Kidney tubule cell (primary cell): ENCODE measurements around the gene CMTM5.

Experiments used
- DNase-seq: peaks from one replicate; pipeline ENCODE4 v3.0.0-alpha.2; 2018; ENCODE audit warnings: low spot score

CMTM5 gene

DNA sequence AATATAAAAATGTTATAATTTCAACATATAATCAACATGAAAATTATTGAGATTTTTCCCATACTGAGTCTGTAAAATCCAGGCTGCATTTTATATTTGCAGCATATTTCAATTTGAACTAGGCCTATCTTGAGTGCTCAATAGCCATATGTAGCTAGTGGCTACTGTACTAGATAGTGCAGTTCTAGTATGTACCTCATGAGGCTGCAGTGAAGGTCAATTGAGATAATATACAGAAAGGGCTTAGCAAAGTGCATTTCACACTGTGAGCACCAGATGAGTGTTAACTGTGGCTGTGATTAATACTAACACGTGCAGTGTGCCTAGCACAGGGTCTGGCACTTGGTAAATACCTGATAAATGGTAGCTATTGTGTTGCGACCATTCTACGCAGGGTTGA, 18.8 kb upstream of the CMTM5 start:
- DNase-seq = no peak

DNA sequence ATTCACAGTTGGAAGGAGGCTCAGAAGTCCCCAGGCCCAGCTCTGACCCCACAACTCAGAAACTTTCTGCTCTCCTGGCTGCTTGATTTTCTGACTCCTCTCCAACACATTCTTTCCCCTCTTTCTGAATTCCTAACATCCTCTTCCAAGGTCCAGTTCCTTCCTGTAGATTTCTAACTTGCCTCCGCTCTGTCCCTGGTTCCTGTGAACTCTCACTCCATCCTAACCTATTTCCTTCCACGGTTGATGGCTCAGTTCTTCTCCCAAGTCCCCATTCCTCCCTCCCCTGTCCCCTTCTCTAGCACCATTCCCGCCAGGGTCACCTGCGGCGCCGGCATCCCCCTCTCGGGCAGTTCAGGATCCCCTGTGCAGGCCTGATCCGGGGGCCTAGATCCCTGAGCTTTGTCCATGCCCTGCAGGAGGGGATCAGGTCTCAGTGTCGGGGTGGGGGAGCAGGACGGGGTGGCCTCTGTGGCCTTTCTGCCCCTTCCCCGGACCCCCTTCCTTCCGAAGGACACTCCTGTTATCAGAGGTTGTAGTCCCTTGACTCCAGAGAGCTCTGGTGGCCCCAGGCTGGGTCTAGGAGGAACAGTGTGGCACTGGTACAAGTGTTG, 18.2 kb upstream of the CMTM5 start:
- no peak for DNase-seq

DNA sequence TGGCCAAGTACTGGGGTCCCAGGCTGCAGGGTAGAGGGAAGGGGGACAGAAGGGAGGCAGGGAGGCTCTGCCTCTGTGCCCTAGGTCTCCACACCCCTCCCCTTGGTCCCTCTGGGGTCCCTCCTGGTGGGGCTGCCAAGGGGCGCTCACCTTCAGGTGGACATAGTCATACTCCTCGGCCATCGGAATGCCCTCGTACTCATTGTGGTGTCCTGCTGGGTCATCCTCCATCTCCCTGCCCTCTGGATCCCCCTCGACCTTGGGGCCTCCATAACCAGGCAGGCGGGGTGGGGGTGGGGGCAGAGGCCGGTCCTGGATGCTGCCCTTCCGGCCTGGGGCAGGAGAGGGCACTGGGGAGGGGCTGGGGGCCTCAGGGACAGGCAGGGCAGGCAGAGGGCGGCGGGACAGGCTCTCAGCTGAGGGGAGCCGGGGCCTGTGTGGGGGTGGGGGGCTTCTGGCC, 17.6 kb upstream of the CMTM5 start:
- DNase-seq = no peak

DNA sequence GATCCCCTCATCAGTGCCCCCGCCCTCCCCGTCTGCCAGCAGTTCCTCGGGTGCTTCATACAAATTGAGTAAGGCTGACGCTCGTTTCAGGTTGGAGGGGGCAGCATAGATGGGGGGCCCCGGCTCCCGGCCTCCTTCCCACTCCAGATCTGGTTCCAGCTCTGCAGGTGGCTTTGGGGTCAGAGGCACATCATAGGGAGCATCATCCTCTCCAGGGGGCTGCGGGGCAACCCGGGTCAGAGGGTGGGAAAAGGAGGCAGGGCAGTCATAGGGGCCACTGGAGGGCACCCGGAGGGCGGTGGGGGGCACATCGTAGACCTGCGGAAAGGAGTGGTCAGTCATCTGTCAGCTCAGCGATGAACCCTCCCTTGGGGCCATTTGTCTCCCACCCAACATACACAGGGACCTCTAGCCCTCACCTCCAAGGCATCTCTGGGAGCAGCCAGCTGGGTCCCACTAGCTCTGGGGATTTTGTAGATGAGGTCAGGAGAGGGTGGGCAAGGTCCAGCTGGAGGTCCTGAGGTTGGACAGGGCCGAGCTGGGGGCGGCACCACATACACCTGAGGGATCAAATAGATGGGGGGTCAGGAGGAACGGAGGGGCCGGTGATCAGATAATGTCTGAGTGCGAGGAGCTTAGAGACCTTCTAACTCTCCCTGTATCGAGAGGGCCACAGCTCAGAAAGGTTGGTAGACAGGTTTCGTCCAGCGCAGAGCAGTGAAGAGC, 17.0 kb upstream of the CMTM5 start:
- DNase-seq = no peak

DNA sequence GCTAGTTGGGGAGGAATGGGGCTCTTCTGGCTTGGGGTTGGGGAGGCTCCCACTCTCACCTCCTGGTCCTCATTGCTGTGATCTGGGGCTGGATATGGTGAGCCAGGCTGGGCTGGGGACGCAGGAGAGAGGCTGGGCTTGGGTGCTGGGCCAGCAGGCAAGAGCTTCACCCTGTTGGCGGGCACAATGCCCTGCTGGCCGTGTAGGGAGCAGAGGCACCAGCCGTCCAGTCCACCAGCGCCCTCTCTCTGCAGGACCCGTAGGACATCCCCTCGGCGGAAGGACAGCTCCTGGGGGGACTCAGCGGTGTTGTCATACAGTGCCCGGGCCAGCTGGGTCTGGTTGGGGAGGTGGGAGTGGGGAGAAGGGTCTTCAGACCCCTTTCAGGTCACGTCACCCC, 16.4 kb upstream of the CMTM5 start:
- no peak for DNase-seq

DNA sequence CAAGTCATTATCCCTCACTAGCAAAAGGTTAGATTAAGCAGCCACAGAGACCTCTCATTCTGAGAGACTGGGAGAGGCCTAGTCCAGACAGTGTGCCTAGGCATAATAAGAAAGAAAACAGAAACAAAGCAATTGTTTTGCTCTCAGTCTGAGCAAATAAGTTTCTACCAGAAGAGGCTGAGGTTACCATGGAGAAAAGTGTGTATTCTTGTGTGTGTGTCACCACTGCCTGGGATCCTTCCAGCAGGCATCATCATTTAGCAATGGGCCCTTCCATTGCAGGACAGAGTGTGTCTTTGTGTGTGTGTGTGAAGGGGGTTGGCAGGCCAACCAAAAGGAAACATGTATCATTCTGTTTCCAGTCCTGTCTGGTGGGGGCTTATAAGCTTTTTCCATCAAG, 15.5 kb upstream of the CMTM5 start:
- DNase-seq = peak; percentile 39

DNA sequence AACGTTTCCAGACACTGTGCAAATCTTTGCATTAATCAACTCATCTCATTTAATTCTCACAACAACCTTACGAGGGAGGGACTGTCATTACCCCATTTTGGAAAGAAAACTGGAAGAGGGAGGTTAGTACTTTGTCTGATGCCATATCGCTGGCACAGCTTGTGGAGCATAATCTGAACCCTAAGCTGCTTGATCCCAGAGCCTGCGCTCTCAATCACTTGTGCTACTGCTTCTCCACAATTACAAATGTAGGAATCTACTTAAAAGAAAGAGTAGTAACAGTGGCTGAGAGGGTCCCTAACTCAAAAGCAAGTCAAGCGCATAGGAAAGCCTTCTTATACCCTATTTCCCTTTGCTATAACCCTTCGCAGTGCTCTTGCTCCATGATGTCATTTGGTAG, 15.1 kb upstream of the CMTM5 start:
- no peak for DNase-seq

DNA sequence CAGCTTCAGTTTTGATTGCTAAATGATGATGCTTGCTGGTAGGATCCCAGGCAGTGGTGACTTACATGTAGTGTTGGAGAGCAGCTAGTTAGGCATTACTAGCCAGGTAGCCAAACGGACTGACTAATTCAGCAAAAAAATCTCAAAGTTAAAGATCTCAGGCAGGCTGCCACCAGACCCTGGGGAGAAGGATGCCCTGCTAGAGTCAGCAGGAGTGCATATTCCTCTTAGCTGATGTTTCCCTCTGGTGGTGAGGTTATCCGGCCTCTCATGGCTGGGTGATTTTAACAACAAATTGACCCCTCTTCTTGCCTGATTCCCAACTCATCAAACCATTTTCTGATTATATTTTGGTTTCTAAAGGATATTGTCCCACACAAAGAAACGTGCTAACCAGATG, 14.6 kb upstream of the CMTM5 start:
- DNase-seq = peak; percentile 31

DNA sequence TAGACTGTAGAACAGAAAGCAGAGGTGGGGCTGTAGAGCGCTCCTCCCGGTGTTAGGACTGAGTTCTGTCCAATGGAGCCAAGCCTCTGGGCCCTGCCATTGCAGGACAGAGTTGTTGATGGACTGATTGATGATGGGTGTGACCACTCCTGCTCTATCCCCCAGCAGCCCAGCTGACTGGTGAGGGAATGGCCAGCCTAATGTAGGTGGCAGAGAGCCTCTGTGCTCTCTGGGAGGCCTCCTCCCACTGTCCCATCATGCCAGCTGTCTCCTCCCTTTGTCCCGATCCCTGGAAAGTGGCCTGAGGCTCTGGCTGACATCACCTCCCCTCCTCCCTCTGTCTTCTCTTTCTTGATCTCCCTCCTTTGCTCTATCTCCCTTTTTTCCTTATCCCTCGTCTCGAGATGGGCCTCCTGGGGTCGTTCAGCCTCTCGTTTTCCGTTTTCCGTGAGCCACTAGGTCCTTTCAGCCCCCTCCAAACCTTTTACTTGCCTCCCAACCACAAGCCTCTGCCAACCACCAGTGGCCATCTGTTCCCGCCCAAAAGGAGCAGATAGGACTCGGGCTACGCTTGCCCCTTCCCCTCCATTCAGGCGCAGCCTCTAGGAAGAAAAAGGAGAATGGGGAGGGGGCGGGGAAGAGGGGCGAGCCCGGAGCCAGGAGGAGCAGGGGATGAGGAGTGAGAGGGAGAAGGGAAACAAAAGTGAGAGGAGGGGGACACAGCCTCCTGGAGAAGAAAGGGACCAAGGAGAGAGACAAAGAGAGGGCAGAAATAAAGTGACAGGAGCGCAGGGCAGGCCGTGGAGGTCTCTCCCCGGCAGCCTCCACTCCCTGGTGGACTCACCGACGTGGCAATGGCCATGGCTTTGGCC, 12.4 kb upstream of the CMTM5 start:
- DNase-seq = no peak

DNA sequence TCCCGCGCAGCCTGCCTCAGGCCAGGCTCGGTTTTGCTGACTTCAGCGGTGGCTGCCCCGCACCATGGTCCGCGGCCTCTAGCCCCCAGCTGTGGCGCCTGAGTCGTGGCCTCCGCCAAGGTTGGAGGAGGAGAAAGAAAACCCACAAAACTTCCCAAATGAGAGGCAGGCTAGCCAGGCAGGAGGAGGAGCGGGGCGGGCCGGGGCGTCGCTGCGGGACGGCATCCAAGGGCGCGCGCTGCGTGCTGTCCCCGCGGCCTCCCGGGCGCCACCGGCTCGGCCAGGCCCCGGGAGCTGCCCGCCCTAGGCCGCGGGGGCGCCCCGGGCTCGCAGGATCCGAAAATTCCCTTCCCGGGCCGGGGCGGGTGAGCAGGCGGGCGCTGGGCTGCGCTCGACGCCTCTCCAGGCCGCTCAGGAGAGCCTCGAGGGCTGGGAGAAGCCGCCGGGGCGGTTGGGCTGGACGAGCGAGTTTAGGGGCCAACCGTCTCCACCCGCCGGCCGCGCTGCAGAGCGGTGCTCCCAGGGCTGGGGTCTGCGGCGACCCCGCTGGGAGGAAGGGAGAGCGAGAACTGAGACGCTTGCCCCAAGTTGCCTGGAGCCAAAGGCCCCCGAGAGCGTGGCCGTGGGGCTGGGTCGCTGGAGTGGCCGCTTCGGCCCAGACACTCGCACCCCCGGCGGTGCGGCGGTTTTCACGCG, 11.7 kb upstream of the CMTM5 start, which contains the start of gene EFS:
EFS (minus strand) TSS at position 137 of the 696 bp plus-strand sequence. CDS start 147 bp downstream, outside the sequence.
- DNase-seq = no peak

DNA sequence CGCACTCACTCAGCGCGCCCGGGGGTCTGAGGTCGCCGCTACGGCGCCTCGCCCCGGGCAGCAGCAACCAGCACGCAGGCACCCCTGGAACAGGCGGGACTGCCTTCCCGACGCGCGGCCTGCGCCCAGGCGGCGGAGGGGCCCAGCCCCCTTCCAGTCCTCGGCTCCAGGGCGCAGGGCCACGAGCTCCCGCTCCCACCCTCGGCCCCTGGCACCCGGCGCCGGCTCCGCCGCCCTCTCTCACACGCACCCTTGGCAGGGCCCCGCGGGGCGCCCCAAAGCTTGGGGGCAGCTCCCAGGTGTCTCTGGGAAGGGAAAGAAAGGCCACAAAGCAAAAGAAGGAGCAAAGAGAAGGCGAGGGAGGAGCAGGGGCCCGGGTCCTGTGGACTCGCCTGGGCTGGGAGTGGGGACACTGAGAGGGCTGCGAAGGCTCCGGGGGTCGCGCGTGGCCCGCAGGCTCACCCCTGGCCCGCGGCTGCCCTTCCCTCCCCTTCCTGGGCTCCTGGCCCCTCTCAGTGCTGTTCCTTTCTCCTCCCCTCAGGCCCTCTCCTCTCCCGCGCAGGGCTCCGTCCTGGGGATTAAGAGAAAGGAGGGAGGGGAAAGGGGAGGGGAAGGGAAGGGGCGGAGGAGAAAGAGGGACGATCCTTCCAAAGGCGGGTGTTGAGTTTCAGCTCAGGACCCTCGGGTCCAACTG, 11.0 kb upstream of the CMTM5 start:
- no peak for DNase-seq

DNA sequence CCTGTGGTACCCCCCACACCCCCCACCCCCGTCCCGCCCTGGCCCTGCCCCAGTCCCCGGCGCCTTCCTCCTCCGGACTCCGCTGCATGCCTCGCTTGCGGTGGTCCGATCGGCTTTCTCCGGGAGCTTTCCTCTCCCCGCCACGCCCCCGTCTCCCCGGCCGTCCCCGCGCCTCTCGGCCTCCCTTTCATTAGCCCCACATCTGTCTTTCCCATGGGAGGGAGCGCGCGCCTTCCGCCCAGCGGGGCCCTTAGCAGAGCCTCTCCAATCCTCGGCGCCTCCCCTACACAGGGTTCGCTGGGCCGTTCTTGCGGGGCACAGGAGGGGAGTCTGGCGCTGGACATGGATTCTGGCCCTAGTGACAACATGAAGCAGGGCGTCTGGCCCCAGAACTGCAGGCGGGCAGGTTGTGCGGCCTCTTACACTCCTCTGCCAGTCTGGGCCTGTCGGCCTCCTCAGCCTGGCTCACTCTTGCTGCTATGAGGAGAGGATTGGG, 10.4 kb upstream of the CMTM5 start:
- no peak for DNase-seq

DNA sequence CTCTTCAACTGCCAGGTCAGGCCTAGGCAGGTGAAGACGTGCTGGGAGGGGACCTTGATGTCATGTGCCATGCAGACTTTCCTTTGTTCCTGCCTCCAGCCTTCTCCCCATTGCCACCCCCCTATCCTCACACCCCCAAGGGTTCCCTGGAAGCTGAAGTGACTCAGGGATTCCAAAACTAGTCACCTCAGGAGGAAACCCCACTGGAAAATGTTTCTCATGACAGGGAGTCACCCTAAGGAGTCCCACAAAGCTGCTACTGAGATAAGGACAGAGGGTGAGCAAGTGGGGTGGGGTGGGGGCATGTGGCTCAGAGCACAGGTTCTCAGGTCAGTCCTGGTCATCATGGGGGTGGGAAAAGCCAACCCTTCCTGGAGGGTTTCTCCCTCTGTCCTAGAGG, 6.6 kb upstream of the CMTM5 start:
- DNase-seq = no peak

DNA sequence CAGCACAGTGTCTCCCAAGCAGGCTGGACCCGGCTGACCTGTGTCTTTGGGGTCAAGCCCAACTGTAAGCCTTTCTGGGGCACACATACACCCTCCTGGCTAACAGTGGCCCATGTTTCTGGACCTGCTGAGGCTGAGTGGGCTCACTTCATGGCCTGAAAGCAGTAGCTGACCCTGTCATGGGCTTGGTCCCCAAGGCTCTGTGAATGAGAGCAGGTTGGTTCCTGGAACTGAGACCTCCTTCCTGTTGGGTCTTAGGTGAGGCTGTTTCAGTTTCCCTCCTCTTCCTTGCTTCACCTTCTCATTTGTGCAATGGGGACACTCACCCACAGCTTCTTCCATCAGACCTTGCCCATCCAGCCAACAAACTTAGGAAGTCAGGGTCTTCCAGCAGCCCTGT, 5.0 kb upstream of the CMTM5 start:
- DNase-seq = no peak

DNA sequence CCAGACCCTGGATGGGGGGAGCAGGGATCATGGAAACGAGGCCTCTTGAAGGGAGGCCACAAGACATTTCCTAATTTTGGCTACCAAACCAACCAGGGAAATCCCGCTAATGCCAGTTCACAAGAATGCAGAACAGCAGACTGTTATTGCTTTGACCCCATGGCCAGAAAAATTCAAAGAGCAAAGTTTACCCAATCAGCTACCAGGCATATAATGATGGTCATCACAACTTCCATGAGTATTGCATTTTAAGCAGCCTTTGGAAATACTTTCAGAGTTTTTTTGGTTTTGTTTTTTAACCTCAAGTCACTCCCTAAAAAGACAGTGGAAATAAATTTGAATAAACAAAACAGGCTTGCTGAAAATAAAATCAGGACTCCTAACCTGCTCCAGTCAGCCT, 4.3 kb upstream of the CMTM5 start, which contains the start of gene IL25:
IL25 (plus strand) TSS at position 301 of the 400 bp plus-strand sequence.
- no peak for DNase-seq

DNA sequence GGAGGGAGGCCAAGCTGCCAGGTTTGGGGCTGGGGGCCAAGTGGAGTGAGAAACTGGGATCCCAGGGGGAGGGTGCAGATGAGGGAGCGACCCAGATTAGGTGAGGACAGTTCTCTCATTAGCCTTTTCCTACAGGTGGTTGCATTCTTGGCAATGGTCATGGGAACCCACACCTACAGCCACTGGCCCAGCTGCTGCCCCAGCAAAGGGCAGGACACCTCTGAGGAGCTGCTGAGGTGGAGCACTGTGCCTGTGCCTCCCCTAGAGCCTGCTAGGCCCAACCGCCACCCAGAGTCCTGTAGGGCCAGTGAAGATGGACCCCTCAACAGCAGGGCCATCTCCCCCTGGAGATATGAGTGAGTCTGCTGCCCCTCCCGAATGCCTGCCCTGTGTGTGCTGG, 3.8 kb upstream of the CMTM5 start:
- no peak for DNase-seq

DNA sequence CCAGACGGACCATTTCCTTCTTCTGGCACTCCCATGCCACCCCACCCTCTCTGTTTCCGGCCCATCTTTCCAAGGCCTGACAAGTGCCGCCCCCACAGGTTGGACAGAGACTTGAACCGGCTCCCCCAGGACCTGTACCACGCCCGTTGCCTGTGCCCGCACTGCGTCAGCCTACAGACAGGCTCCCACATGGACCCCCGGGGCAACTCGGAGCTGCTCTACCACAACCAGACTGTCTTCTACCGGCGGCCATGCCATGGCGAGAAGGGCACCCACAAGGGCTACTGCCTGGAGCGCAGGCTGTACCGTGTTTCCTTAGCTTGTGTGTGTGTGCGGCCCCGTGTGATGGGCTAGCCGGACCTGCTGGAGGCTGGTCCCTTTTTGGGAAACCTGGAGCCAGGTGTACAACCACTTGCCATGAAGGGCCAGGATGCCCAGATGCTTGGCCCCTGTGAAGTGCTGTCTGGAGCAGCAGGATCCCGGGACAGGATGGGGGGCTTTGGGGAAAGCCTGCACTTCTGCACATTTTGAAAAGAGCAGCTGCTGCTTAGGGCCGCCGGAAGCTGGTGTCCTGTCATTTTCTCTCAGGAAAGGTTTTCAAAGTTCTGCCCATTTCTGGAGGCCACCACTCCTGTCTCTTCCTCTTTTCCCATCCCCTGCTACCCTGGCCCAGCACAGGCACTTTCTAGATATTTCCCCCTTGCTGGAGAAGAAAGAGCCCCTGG, 1.2 kb upstream of the CMTM5 start:
- DNase-seq = no peak

DNA sequence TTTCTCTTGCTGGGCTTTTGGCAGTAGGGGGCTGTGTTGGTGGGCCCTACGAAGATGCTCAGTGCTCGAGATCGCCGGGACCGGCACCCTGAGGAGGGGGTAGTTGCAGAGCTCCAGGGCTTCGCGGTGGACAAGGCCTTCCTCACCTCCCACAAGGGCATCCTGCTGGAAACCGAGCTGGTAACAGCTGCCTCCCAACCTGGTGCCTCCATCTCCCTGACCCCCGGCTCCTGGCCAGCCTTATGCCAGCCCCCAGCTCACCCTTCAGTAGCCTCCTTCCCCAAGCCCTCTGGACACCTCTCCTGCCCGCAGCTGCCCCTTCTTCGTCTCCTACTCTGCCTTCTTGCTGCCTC, 328 bp downstream of the CMTM5 start:
- no peak for DNase-seq

DNA sequence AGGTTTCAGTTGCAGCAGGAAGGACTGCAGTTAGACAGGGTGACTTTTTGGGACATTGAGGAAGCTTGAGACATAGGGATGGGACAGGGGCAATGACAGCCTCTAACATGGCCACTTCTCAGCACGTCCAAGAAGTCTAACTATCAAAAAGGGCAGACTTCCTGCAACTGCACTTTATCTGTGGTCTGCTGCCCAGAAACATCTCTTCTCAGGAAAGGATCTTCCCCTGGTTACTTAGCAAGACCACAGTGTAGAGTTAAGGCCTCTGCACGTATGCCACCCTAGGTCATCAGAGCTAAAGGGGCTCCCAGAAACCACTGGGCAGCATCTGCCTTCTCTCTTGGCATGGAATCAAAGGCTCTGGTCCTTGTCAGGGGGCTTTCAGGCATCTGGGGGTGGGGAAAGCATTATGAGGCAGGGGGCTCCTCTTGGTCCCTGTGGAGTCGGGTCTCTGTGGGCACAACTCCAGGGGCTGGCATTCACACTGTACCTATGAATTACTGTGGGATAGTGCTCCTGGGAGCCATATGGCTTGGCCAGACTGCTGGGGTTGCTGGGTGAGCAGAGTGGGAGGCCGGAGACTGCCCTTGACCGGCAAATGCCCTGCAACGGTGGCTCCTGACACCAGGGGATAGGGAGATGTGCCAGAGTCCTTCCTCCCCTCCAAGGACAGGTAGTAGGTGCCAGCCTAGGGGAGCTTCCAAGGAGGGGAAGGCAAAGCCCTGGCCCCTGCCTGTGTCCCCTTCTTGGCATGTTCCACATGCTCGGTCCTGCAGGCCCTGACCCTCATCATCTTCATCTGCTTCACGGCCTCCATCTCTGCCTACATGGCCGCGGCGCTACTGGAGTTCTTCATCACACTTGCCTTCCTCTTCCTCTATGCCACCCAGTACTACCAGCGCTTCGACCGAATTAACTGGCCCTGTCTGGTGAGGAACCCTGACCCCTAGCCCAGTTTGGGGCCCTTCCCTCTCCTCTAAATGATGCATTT, 1.0 kb downstream of the CMTM5 start:
- DNase-seq = no peak
